ENCODE data around the gene CRIP2. TPM values are rescaled to one million over a fixed set of nuclear protein-coding genes. Genes with fewer than 3 reads are reported as not detected.

CRIP2 gene
- total and polyA plus RNA-seq, 2 of the 13 experiments (the other 11 are each of a cell fraction or from before 2014, with no cell fraction given): 31.6 to 37.9 TPM

GRCh38 chr14:105496831-105497591 is 22.4 kb downstream of the CRIP2 start (continued):
- TF ChIP-seq BCLAF1 (IDR thresholded peaks at IDR 0.05): no peak
- peak; percentile 47; the same call in 1 of the 2 replicates for TF ChIP-seq ZFP91 (CRISPR knock-in tag; IDR thresholded peaks at IDR 0.05; ENCODE audit: borderline replicate concordance)
- TF ChIP-seq FOXJ3 (CRISPR knock-in tag; IDR thresholded peaks at IDR 0.05; ENCODE audit: borderline replicate concordance): no peak
- peak; percentile 61 for TF ChIP-seq RBFOX2 (IDR thresholded peaks at IDR 0.05; ENCODE audit: low read depth, low read length)
- no peak for TF ChIP-seq ZNF704 (CRISPR knock-in tag; IDR thresholded peaks at IDR 0.05; ENCODE audit: borderline replicate concordance)
- no peak for TF ChIP-seq NPAS2 (CRISPR knock-in tag; IDR thresholded peaks at IDR 0.05; ENCODE audit: borderline replicate concordance)
- no peak for TF ChIP-seq ARID5B (CRISPR knock-in tag; IDR thresholded peaks at IDR 0.05)
- no peak for TF ChIP-seq ZNF652 (CRISPR knock-in tag; IDR thresholded peaks at IDR 0.05; ENCODE audit: borderline replicate concordance, low read depth)
- TF ChIP-seq HDAC1 (CRISPR knock-in tag; IDR thresholded peaks at IDR 0.05): no peak
- TF ChIP-seq IRX3 (CRISPR knock-in tag; IDR thresholded peaks at IDR 0.05; ENCODE audit: borderline replicate concordance, low read depth): no peak
- no peak for TF ChIP-seq CBX1 (IDR thresholded peaks at IDR 0.05; ENCODE audit: low read depth)
- TF ChIP-seq ZNF800 (CRISPR knock-in tag; IDR thresholded peaks at IDR 0.05): no peak
- TF ChIP-seq ZNF605 (CRISPR knock-in tag; IDR thresholded peaks at IDR 0.05): 0 out of 2 replicates have a peak, but pooled peaks have one; percentile 37
- TF ChIP-seq HINFP (CRISPR knock-in tag; IDR thresholded peaks at IDR 0.05; ENCODE audit: low read depth): no peak

All from HepG2 (cell line).